ENCODE measurements around the gene USP35.

GRCh38 chr11:78140392-78141077 lies 48.2 kb upstream of the USP35 start:
- TF ChIP-seq ATF1 (CRISPR knock-in tag; IDR thresholded peaks at IDR 0.05) (no peak), ZNF138 (CRISPR knock-in tag; conservative IDR thresholded peaks at IDR 0.05) (no peak), CTCF (IDR thresholded peaks at IDR 0.05) (no peak), SMAD3 (CRISPR knock-in tag; IDR thresholded peaks at IDR 0.05; ENCODE audit: borderline replicate concordance) (no peak), MAX (CRISPR knock-in tag; IDR thresholded peaks at IDR 0.05) (no peak), MLX (CRISPR knock-in tag; IDR thresholded peaks at IDR 0.05) (no peak), USF1 (CRISPR knock-in tag; IDR thresholded peaks at IDR 0.05) (no peak), ATF3 (CRISPR knock-in tag; conservative IDR thresholded peaks at IDR 0.05) (no peak), CBFB (CRISPR knock-in tag; IDR thresholded peaks at IDR 0.05; ENCODE audit: low read depth) (no peak), ETV6 (CRISPR knock-in tag; IDR thresholded peaks at IDR 0.05) (no peak), SP1 (CRISPR knock-in tag; conservative IDR thresholded peaks at IDR 0.05) (no peak), GABPB1 (CRISPR knock-in tag; IDR thresholded peaks at IDR 0.05) (no peak), ZNF425 (CRISPR knock-in tag; conservative IDR thresholded peaks at IDR 0.05) (no peak)
